TTC549 (cell line): Measurements from ENCODE around the gene PNLDC1.
"Not testable (repeated sequence)": the region's sequence is repeated elsewhere in the genome, so short reads cannot be mapped to it uniquely, and the experiment has no call there.

ENCODE experiments used
- FAIRE-seq: peaks from 2 replicates; lab custom pipeline; 2012; peaks lifted over from hg19 to GRCh38; lab: Jason Lieb, UNC

PNLDC1 gene

DNA sequence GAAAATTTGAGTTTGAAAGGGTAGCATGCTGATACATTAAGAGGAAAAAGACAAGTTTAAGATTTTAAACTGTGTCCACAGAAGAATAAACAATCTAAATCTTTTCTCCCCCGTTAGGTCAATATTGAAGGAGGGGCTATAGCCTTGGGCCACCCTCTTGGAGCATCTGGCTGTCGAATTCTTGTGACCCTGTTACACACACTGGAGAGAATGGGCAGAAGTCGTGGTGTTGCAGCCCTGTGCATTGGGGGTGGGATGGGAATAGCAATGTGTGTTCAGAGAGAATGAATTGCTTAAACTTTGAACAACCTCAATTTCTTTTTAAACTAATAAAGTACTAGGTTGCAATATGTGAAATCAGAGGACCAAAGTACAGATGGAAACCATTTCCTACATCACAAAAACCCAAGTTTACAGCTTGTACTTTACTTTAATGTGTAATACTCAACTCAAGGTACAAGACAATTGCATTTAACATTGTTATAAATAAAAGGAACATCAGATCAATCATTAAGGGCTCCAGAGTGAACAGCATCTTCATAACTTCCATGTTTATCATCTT is 21.5 kb upstream of the PNLDC1 start:
- FAIRE-seq: no peak

GRCh38 chr6:159788276-159788675 is 11.8 kb upstream of the PNLDC1 start:
- FAIRE-seq: no peak

DNA sequence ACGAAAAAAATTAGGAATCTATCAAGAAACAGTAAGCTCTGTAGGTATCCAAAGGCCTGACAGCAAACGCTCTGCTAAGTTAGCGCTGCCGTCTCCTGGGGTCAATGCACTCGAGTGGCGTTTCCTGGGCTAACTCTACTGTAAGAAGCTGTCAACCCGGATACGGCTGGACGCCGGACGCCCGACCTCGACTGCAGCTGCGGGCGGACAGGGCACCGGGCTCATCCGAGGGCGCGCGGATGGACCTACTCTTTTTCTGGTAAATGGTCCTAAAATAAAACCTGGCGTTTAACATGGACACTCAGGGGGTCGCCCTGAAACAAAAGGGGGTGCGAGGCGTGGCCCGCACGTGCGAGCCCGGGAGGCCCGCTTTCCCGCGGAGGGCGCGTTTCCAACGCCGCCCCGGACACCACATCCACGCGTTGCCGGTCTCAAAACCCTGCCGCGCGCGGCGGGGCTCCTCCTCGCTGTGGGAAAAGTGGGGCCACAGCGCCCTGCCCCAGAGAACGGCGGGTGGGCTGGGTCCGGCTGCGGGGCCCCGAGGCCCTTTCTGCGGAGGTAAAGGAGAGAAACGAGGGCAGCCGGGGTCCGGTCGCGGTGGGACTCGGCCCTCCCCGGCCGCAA is 11.2 kb upstream of the PNLDC1 start:
- FAIRE-seq: no peak

- FAIRE-seq: peak; percentile 93
Observed at GRCh38 chr6:159789377-159790148, 10.5 kb upstream of the PNLDC1 start, which contains the start of gene TCP1. Gene TCP1, minus strand, starts transcription at chr6:159789602. Its CDS starts 134 bp downstream, at chr6:159789468.

DNA sequence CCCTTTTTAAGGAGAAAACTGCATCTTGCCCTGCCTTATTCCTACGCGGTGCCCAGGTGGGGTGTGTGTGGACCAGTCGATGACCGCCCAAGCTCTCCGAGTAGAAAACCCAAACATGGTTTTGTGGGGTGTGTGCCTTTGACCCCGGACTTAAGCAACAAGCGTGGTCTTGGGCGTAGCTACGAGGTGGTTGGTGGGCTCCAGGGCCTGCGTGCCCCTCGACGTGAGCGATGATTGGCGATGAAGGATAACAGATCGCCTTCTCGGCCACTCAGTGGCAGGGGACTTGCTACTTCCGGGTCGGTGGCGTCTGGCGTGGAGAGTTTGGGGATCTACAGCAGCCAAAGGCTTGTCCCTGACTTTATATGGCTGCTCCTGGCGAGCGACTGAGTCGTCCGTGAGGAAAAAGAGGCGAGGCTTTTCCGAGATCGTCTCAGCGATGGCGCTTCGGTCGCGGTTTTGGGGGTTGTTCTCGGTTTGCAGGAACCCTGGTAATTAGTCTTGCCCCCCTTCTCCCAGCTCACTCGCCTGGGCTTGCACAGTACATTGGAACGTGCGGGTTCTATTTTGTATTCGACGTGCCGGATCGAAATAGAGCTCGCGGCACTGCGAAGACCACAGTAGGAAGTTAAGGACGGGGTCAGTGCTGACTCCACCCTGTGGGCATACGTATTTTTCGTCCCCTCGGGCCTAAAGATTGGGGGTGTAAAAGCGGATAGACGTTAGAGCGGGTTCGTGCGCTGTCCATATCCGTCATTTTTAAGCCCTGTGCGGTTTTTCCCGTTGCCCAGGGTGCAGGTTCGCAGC is 9.7 kb upstream of the PNLDC1 start, which contains the start of gene MRPL18:
Gene MRPL18 (plus strand): TSS at position 319 of the 807 bp plus-strand sequence. CDS start 121 bp downstream, at position 440.
- FAIRE-seq: peak; percentile 28

DNA sequence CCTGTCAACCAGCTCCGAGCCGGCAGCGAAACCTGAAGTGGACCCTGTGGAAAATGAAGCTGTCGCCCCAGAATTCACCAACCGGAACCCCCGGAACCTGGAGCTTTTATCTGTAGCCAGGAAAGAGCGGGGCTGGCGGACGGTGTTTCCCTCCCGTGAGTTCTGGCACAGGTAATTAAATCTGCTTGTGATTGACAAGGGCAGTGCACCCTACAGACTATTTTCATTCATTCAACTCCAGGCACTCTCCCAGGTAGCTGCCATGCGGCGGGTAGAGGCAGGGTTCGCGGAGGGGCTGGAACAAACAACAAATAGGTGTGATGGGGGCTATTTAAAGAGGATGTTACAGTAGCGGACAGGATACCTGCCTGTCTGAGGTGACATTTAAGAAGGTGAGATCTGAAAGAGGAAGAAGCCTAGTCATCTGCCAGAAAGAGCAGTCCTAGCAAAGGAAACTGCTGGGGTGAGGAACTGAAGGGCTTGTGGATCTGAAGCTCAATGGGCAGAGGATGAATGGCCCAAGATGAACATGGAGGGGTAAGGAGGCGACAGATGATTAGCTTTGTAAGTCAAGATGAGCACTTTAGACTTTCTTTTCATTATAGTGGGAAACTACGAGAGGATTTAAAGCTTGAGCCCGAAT is 9.0 kb upstream of the PNLDC1 start:
- FAIRE-seq: no peak

- not testable (repeated sequence) for FAIRE-seq
Observed at GRCh38 chr6:159794976-159795375, 5.1 kb upstream of the PNLDC1 start.

- FAIRE-seq: no peak
Observed at GRCh38 chr6:159797554-159797953, 2.5 kb upstream of the PNLDC1 start.

DNA sequence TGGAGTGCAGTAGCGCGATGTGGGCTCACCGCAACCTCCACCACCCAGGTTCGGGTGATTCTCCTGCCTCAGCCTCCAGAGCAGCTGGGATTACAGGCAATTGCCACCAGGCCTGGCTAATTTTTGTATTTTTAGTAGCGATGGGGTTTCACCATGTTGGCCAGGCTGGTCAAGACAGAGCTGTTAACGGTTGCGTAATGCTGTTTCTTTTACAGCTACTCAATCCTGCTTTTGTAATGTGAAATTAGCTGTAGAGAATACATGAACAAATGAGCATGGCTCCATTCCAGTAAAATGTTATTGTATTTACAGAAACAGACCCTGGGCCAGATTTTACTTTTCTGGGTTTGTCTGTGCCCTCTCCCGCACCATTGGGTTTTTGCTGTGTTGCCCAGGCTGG is 1.9 kb downstream of the PNLDC1 start:
- no peak for FAIRE-seq

DNA sequence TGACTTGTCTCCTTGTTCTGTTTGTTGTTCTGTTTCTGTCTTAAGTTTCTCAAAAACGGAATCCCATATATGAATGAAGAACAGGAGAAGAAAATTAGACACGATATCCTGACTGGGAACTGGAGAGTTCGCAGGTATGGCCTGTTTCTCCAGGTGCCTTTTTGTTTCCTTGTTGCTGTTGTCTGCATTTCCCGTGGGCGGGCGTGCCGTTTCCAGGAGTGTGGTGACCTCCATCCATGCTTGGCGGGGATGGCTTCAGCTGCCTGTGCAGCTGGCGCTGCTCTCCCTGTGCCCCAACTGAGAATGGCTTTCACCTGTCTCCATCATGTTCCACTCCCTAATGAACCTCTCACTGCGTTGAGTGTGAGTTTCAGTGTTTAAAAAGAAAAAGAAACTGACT is 4.4 kb downstream of the PNLDC1 start:
- FAIRE-seq: no peak

DNA sequence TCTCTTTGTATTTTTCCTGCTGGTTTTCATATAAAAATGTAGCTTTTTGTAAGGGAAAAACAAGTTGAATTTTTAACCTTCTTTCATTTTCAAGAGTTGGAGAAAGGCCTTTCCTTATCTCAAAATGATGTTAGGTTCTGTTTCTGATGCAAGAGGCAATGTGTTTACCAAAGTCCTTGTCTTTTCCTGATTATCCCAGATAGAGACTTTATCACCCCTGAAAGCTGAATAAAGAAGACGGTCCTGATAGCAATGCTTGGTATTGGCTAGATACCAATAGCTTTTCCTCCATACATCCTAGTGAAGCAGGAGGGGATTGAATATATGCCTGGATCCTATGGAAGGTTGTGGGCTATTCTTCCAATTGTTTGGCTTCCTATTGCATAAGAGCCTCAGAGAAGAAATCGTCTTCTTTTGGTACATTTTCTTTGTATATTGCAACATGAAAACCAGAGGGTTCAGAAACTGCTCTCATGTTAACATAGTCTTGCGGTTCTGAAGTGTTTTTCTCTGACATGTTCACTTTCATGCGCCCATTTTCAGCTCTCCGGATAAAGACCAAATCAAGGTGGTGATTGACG is 5.5 kb downstream of the PNLDC1 start:
- no peak for FAIRE-seq

DNA sequence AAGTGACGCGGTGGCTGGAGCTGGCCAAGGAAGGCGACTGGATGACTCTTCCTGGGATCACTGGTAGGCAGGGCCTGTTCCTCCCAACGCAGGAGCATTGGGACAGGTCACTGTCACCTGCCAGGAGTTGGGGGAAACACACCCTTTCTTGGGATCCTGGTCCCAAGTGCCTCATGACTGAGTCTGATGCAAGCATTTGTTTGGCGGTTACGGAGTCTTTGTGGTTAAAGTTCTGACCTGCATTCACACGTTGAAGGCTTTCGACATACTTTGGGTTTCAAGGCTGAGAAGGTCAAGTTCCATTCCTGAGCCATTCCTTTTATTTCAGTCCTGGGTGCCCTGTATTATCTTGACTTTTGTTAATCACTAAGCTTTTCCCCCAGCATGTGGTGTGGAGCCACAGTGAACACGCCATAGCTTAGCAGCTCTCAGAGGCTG is 6.0 kb downstream of the PNLDC1 start:
- no peak for FAIRE-seq

GRCh38 chr6:159807150-159807858 is 7.2 kb downstream of the PNLDC1 start:
- FAIRE-seq: no peak

DNA sequence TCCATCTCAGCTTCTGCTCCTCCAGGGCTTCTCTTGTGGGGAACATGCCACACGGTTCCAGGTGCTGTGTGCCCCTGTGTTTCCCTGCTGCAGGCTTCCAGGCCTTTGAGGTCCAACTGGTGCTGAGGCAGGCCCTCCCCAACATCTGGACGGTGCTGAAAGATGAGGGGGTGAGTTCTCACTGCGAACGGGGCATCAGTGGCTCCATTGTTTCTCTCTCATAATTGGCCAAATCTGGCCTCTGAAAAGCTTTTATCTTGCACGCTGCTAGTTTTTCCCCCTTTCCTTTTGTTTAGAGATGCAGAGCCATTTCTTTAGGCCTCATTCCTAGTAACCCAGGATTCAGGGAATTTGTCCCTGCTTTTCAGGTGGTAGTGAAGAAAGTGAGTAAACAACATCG is 8.6 kb downstream of the PNLDC1 start:
- no peak for FAIRE-seq

- FAIRE-seq: no peak
Observed at GRCh38 chr6:159809149-159809548, 9.1 kb downstream of the PNLDC1 start.

DNA sequence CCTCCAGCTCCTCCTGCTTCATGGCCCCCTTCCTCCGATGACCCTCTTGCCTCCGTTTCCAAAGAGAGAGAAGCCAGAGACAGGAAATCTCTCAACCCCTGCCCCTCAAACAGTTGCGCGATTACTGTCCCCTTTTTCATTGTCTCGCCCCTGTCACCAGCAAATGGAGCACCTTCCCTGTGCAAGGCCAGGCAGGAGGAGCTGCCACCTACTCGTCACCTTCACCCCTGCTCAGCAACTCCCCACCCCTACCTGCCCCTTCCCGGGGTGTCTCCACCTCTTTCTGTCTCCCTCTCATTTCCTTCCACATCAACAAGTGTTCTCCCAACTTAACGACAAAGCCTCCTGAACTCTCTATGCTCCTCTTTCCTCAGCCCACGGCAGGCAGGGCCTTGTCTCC is 13.7 kb downstream of the PNLDC1 start:
- FAIRE-seq: no peak

GRCh38 chr6:159815410-159815809 is 15.3 kb downstream of the PNLDC1 start:
- FAIRE-seq: no peak

DNA sequence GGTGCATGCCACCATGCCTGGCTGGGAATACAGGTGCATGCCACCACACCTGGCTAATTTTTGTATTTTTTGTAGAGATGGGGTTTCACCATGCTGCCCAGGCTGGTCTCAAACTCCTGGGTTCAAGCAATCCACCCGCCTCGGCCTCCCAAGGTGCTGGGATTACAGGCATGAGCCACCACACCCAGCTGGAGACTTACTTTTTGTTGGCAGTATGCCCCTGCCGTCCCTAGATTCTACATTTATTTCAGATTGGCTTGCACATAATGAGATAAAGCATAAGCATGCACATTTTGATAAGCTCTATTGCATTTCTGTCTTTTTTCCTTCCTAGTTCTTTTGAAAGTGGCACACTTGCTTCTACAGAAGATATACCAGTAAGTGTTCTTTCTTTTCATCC is 16.7 kb downstream of the PNLDC1 start:
- FAIRE-seq: not testable (repeated sequence)

DNA sequence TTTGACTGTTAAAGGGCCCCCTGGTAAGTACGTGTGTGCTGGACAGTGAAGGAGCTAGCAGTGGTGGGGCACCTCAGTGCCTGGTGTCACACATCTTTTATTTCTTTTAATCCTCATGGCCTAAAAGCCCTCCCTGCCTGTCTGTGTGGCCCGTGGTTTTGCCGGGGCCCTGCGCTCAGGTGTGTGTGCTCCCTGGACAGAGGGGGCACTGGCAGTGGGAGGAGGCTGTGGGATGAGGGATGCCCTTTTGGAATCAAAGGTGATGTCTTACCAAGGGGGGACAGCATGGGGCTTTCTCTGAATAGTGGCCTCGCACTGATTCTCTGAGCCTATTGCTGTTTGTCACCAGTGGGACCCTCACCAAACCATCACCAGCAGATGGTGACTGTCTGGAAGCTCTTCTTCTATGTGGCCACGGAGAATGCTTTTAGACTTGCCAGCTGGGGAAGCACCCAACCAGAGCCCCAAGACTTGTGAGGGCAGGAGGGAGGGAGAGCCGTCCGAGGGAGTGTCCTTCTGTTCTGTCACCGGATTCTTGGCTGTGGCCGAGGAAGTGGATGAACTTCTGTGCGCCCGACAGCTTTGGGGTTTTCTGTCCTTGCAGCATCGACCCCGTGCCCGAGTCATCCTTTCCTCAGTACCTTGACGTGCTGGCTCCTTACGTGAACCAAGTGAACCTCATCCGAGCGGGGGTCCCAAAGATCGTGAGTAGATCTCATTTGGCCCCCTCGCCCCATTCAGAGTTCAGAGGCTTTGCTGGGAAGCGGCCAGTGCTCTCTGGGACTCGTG is 18.1 kb downstream of the PNLDC1 start:
- no peak for FAIRE-seq

DNA sequence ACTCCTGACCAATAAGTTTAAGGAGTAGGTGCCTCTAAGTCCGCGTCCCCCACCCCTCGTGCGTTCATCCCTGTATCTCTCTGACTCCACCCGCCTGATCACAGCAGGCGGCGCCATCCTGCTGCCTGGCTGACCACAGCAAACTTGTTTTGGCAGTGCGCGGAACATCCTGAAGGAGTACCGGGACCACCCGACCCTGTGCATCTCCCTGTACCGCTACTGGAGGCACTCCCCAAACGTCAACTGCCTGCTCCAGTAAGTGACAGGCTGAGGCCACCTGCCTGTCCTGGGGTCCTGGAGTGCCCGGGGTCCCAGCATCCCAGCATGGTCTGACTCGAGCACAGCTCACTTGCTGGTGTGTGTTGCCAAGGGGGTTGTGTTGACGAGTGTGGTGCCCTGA is 19.0 kb downstream of the PNLDC1 start:
- FAIRE-seq: no peak
